Gastrocnemius medialis (tissue), 4 donors: ENCODE measurements around the gene SMYD3. TPM values are rescaled to one million over a fixed set of nuclear protein-coding genes. Genes with fewer than 3 reads are reported as not detected.

Source experiments
- ATAC-seq, 2 donors: fragments of 150-250 bp; one replicate each; pipeline ENCODE4 v1.9.1; 2016
- DNase-seq, 2 donors: peaks; one replicate each; pipeline ENCODE4 v3.0.0-alpha.2; 2019
- H3K27ac ChIP-seq, 4 donors: fragments of 200-600 bp; sonication (generic); 1 replicate in 1 of 4; 2 replicates in 3 of 4; pipeline ENCODE4 v1.5.1; 2016 to 2018; ENCODE audit warnings: mild to moderate bottlenecking in 2 of 4, moderate library complexity in 1 of 4
- H3K27me3 ChIP-seq, 3 donors: fragments of 200-600 bp; sonication (generic) in 2 of 3; 1 replicate in 1 of 3; 2 replicates in 2 of 3; pipeline versions ENCODE4 v1.5.1 to v1.6.0; 2016 to 2019; ENCODE audit warnings: mild to moderate bottlenecking in 1 of 3, moderate library complexity in 1 of 3
- H3K36me3 ChIP-seq, 2 donors: fragments of 200-600 bp; sonication (generic) in 1 of 2; one replicate each; pipeline ENCODE4 v1.5.1; 2017 to 2018
- H3K4me1 ChIP-seq, 2 donors: fragments of 200-600 bp; sonication (generic) in 1 of 2; one replicate each; pipeline ENCODE4 v1.5.1; 2016 to 2017; ENCODE audit warnings: mild to moderate bottlenecking in 2 of 2
- H3K4me3 ChIP-seq, 4 donors: fragments of 200-600 bp; sonication (generic) in 3 of 4; 1 replicate in 1 of 4; 2 replicates in 3 of 4; pipeline ENCODE4 v1.5.1; 2016 to 2019; ENCODE audit warnings: mild to moderate bottlenecking in 2 of 4
- H3K9me3 ChIP-seq, 3 donors: fragments of 200-600 bp; sonication (generic) in 2 of 3; 1 replicate in 1 of 3; 2 replicates in 2 of 3; pipeline ENCODE4 v1.5.1; 2016 to 2019
- POLR2A ChIP-seq, 2 donors: fragments of 450-650 bp; IDR thresholded peaks; one replicate each; pipeline ENCODE4 v1.6.1; 2017; ENCODE audit warnings: antibody characterized with exemption in 2 of 2, mild to moderate bottlenecking in 2 of 2, moderate library complexity in 2 of 2
- in situ Hi-C, 4 donors: fragments of 200-750 bp; cut with MboI; loops; one replicate each; pipeline versions ENCODE4 v1.15.0 to v1.8.0; 2017; ENCODE audit warnings: low sequenced_read_pairs in 4 of 4
- intact Hi-C: fragments of 100-400 bp; cut with DNase I; formaldehyde crosslinking; loops from one replicate; pipeline ENCODE4 v1.15.1; 2023; ENCODE audit warnings: low total_unique reads
- total RNA-seq, 4 donors: library from RNA; depleted of rRNA; stranded (reverse); fragments of >200 nt; gene quantifications; one replicate each; pipeline versions ENCODE4 v1.1.0 to v1.2.3, GENCODE V29; 2016
- TF ChIP-seq, protein P1 (sequence below), 5 experiments: fragments of 450-650 bp in 3 of 5; fragments of 200-600 bp in 2 of 5; sonication (generic) in 2 of 5; IDR thresholded peaks in 4 of 5; conservative IDR thresholded peaks in 1 of 5; 1 replicate in 4 of 5; 2 replicates in 1 of 5; pipeline ENCODE4 v1.5.1; 2016 to 2019; ENCODE audit warnings: antibody characterized with exemption in 5 of 5, mild to moderate bottlenecking in 3 of 5, moderate library complexity in 3 of 5

SMYD3 gene
- total RNA-seq, 4 donors from 2014 or later, result 4.4 to 10.3 (median 6.3) TPM

- H3K9me3 ChIP-seq, result no peaks in the 10 kb centered on the region
- DNase-seq (no peak), ATAC-seq (no peak)
- H3K4me3 ChIP-seq, result no peak overlapping the region
- TF ChIP-seq POLR2A (IDR thresholded peaks at IDR 0.05), result no peak
- TF ChIP-seq, protein P1, sequence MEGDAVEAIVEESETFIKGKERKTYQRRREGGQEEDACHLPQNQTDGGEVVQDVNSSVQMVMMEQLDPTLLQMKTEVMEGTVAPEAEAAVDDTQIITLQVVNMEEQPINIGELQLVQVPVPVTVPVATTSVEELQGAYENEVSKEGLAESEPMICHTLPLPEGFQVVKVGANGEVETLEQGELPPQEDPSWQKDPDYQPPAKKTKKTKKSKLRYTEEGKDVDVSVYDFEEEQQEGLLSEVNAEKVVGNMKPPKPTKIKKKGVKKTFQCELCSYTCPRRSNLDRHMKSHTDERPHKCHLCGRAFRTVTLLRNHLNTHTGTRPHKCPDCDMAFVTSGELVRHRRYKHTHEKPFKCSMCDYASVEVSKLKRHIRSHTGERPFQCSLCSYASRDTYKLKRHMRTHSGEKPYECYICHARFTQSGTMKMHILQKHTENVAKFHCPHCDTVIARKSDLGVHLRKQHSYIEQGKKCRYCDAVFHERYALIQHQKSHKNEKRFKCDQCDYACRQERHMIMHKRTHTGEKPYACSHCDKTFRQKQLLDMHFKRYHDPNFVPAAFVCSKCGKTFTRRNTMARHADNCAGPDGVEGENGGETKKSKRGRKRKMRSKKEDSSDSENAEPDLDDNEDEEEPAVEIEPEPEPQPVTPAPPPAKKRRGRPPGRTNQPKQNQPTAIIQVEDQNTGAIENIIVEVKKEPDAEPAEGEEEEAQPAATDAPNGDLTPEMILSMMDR (IDR thresholded peaks at IDR 0.05 in 4 of 5, conservative IDR thresholded peaks at IDR 0.05 in 1 of 5), result no peak
- in situ Hi-C loops, result no loop called here
- no peaks in the 10 kb centered on the region for H3K27me3 ChIP-seq
- H3K36me3 ChIP-seq, result no peaks in the 10 kb centered on the region
- no peak overlapping the region for H3K27ac ChIP-seq
- no peaks in the 10 kb centered on the region for H3K4me1 ChIP-seq
- intact Hi-C loops, result no loop called here
These were observed 227.7 kb downstream of the SMYD3 start for GRCh38 chr1:246279402-246279801.

DNA sequence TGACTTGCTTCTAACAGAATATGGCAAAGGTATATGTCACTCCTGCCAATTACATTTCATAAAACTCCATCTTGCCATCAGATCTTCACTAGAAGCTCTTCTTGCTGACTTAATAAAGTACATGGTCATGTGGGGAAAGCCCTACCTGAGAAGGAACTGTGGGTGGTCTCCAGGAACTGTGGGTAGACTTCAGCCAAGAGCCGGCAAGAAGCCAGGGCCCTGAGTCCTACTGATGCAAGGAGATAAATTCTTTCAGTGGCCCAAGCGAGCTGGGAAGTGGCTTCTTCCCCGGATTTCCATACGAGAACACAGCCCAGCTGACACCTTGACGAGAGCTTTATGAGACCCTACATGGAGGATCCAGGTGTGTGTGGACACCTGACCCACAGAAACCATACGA lies 228.7 kb downstream of the SMYD3 start:
- Histone ChIP-seq H3K4me1 (no peaks in the 10 kb centered on the region), H3K27me3 (no peaks in the 10 kb centered on the region), H3K36me3 (no peaks in the 10 kb centered on the region), H3K4me3 (no peak overlapping the region), H3K27ac (no peak overlapping the region), H3K9me3 (no peaks in the 10 kb centered on the region)
- no peak for DNase-seq
- no peak for TF ChIP-seq POLR2A (IDR thresholded peaks at IDR 0.05)
- TF ChIP-seq, protein P1 (IDR thresholded peaks at IDR 0.05 in 4 of 5, conservative IDR thresholded peaks at IDR 0.05 in 1 of 5), result no peak
- no peak for ATAC-seq
- in situ Hi-C loops (no loop called here), intact Hi-C loops (no loop called here)

DNA sequence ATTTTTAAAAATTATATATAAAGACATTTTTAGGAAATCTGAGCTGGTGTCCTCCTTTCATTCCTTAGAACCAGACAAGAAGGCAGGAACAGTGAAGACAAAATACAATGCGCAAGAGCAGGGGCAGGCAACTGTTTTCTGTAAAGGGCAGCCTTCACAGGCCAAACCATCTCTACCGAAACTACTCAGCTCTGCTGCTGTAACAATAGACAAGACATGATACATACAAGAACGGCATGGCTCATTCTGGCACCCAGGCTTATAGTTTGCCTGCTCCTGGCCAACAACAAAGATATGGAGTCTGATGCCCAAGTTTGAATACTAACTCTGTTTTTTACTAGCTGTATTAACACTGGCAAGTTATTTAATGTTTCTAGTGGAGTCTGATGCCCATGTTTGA lies 232.0 kb downstream of the SMYD3 start:
- ATAC-seq (no peak), DNase-seq (no peak)
- no peak overlapping the region for H3K4me3 ChIP-seq
- H3K27ac ChIP-seq, result no peak overlapping the region
- no peaks in the 10 kb centered on the region for H3K36me3 ChIP-seq
- no peaks in the 10 kb centered on the region for H3K4me1 ChIP-seq
- TF ChIP-seq, protein P1 (IDR thresholded peaks at IDR 0.05 in 4 of 5, conservative IDR thresholded peaks at IDR 0.05 in 1 of 5), result no peak
- no peak for TF ChIP-seq POLR2A (IDR thresholded peaks at IDR 0.05)
- intact Hi-C loops, result no loop called here
- in situ Hi-C loops, result no loop called here
- no peaks in the 10 kb centered on the region for H3K27me3 ChIP-seq
- no peaks in the 10 kb centered on the region for H3K9me3 ChIP-seq

GRCh38 chr1:246274186-246274585 lies 232.9 kb downstream of the SMYD3 start:
- Histone ChIP-seq H3K9me3 (no peaks in the 10 kb centered on the region), H3K27ac (no peak overlapping the region), H3K4me1 (no peaks in the 10 kb centered on the region), H3K36me3 (no peaks in the 10 kb centered on the region), H3K27me3 (no peaks in the 10 kb centered on the region), H3K4me3 (no peak overlapping the region)
- DNase-seq, result no peak
- intact Hi-C loops (no loop called here), in situ Hi-C loops (no loop called here)
- TF ChIP-seq, protein P1 (IDR thresholded peaks at IDR 0.05 in 4 of 5, conservative IDR thresholded peaks at IDR 0.05 in 1 of 5), result no peak
- no peak for TF ChIP-seq POLR2A (IDR thresholded peaks at IDR 0.05)
- no peak for ATAC-seq

GRCh38 chr1:246271516-246271915 lies 235.6 kb downstream of the SMYD3 start:
- ATAC-seq, result no peak
- intact Hi-C loops, result no loop called here
- in situ Hi-C loops, result no loop called here

More at GRCh38 chr1:246271516-246271915, 235.6 kb downstream of the SMYD3 start:
- DNase-seq, result no peak
- Histone ChIP-seq H3K36me3 (no peaks in the 10 kb centered on the region), H3K4me1 (no peaks in the 10 kb centered on the region), H3K27ac (no peak overlapping the region), H3K4me3 (no peak overlapping the region), H3K9me3 (no peaks in the 10 kb centered on the region), H3K27me3 (no peaks in the 10 kb centered on the region)
- TF ChIP-seq POLR2A (IDR thresholded peaks at IDR 0.05), result no peak
- TF ChIP-seq, protein P1 (IDR thresholded peaks at IDR 0.05 in 4 of 5, conservative IDR thresholded peaks at IDR 0.05 in 1 of 5), result no peak
